ENCODE measurements around the gene MBOAT1.

GRCh38 chr6:20182926-20183521 lies 29.2 kb downstream of the MBOAT1 start:
- TF ChIP-seq PATZ1 (CRISPR knock-in tag; IDR thresholded peaks at IDR 0.05; ENCODE audit: borderline replicate concordance): no peak
- TF ChIP-seq CSRNP3 (CRISPR knock-in tag; IDR thresholded peaks at IDR 0.05): no peak
- TF ChIP-seq ZNF8 (CRISPR knock-in tag; IDR thresholded peaks at IDR 0.05): no peak
- TF ChIP-seq ARNTL (CRISPR knock-in tag; IDR thresholded peaks at IDR 0.05; ENCODE audit: borderline replicate concordance, low read depth): no peak
- TF ChIP-seq CREB5 (CRISPR knock-in tag; IDR thresholded peaks at IDR 0.05; ENCODE audit: low read depth): no peak
- TF ChIP-seq GLIS3 (CRISPR knock-in tag; IDR thresholded peaks at IDR 0.05): no peak
- no peak for TF ChIP-seq ZFP3 (CRISPR knock-in tag; IDR thresholded peaks at IDR 0.05)
- TF ChIP-seq CSDC2 (CRISPR knock-in tag; IDR thresholded peaks at IDR 0.05): no peak
- TF ChIP-seq RARB (CRISPR knock-in tag; IDR thresholded peaks at IDR 0.05): no peak
- no peak for TF ChIP-seq SNAI2 (CRISPR knock-in tag; IDR thresholded peaks at IDR 0.05)
- TF ChIP-seq ZNF70 (CRISPR knock-in tag; IDR thresholded peaks at IDR 0.05): no peak

Data from SK-N-SH treated with all-trans-retinoic acid at 6 μM for 48 hours (cell line).